Measurements from ENCODE around the gene NPIPB2.
"Not testable (repeated sequence)": the region's sequence is repeated elsewhere in the genome, so short reads cannot be mapped to it uniquely, and the experiment has no call there.

The NPIPB2 gene

GRCh38 chr16:11957591-11958395 lies 15.9 kb upstream of the NPIPB2 start:
- H3K27me3 ChIP-seq (ENCODE audit: low read depth, low read length): peaks cover 5% of the 10 kb centered on the region; the same call in 1 of the 2 replicates
- H3K9ac ChIP-seq (ENCODE audit: low read length): no peak overlapping the region
- H3K79me2 ChIP-seq (ENCODE audit: low read length): no peaks in the 10 kb centered on the region
- H3K4me2 ChIP-seq (ENCODE audit: low read length): no peak overlapping the region
- H3K4me3 ChIP-seq (ENCODE audit: low read length): no peak overlapping the region
- TF ChIP-seq EZH2phosphoT487 (IDR thresholded peaks at IDR 0.05; ENCODE audit: low read depth): no peak
- TF ChIP-seq, protein P1, sequence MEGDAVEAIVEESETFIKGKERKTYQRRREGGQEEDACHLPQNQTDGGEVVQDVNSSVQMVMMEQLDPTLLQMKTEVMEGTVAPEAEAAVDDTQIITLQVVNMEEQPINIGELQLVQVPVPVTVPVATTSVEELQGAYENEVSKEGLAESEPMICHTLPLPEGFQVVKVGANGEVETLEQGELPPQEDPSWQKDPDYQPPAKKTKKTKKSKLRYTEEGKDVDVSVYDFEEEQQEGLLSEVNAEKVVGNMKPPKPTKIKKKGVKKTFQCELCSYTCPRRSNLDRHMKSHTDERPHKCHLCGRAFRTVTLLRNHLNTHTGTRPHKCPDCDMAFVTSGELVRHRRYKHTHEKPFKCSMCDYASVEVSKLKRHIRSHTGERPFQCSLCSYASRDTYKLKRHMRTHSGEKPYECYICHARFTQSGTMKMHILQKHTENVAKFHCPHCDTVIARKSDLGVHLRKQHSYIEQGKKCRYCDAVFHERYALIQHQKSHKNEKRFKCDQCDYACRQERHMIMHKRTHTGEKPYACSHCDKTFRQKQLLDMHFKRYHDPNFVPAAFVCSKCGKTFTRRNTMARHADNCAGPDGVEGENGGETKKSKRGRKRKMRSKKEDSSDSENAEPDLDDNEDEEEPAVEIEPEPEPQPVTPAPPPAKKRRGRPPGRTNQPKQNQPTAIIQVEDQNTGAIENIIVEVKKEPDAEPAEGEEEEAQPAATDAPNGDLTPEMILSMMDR (IDR thresholded peaks at IDR 0.05; ENCODE audit: low read depth, low read length): no peak
- no peaks in the 10 kb centered on the region for H3K9me3 ChIP-seq (ENCODE audit: insufficient read depth, low read length)
- H4K20me1 ChIP-seq (ENCODE audit: insufficient read depth, low read length): no peaks in the 10 kb centered on the region
- no peak overlapping the region for H2AFZ ChIP-seq (ENCODE audit: low read depth, low read length)
- no peaks in the 10 kb centered on the region for H3K36me3 ChIP-seq (replicated peaks; ENCODE audit: low read depth, low read length)
- H3K4me1 ChIP-seq (ENCODE audit: low read length): peaks cover 25% of the 10 kb centered on the region
- no peak overlapping the region for H3K27ac ChIP-seq (ENCODE audit: low read length)

DNA sequence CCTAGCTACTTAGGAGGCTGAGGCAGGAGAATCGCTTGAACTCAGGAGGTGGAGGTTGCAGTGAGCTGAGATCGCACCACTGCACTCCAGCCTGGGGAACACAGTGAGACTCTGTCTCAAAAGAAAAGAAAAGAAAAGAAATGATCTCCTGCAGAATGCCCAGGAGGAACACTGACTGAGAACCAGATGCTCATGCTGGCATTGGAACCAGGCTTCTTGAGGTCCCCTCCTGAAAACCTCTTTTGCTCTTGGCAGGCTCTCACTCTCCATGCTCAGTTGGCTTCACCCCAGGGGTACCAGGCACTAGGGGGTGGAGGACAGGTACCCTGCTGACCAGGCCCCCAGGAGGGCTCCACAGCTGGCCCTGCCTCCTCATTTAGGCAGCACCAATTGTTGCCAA lies 14.7 kb upstream of the NPIPB2 start:
- Histone ChIP-seq H3K79me2 (ENCODE audit: low read length) (no peaks in the 10 kb centered on the region), H3K27me3 (ENCODE audit: low read depth, low read length) (peaks cover 5% of the 10 kb centered on the region; the same call in 1 of the 2 replicates), H3K4me1 (ENCODE audit: low read length) (peaks cover 22% of the 10 kb centered on the region), H2AFZ (ENCODE audit: low read depth, low read length) (no peak overlapping the region), H3K9me3 (ENCODE audit: insufficient read depth, low read length) (no peaks in the 10 kb centered on the region), H3K9ac (ENCODE audit: low read length) (no peak overlapping the region), H4K20me1 (ENCODE audit: insufficient read depth, low read length) (no peaks in the 10 kb centered on the region), H3K4me3 (ENCODE audit: low read length) (no peak overlapping the region), H3K4me2 (ENCODE audit: low read length) (no peak overlapping the region), H3K36me3 (replicated peaks; ENCODE audit: low read depth, low read length) (no peaks in the 10 kb centered on the region), H3K27ac (ENCODE audit: low read length) (no peak overlapping the region)
- TF ChIP-seq, protein P1 (IDR thresholded peaks at IDR 0.05; ENCODE audit: low read depth, low read length): no peak
- no peak for TF ChIP-seq EZH2phosphoT487 (IDR thresholded peaks at IDR 0.05; ENCODE audit: low read depth)

- Histone ChIP-seq H3K27ac (ENCODE audit: low read length) (no peak overlapping the region), H3K4me1 (ENCODE audit: low read length) (peaks cover 23% of the 10 kb centered on the region), H3K9me3 (ENCODE audit: insufficient read depth, low read length) (no peaks in the 10 kb centered on the region), H3K4me3 (ENCODE audit: low read length) (no peak overlapping the region), H4K20me1 (ENCODE audit: insufficient read depth, low read length) (no peaks in the 10 kb centered on the region), H3K27me3 (ENCODE audit: low read depth, low read length) (peaks cover 5% of the 10 kb centered on the region; the same call in 1 of the 2 replicates), H3K4me2 (ENCODE audit: low read length) (no peak overlapping the region), H3K36me3 (replicated peaks; ENCODE audit: low read depth, low read length) (no peaks in the 10 kb centered on the region), H3K79me2 (ENCODE audit: low read length) (no peaks in the 10 kb centered on the region), H3K9ac (ENCODE audit: low read length) (no peak overlapping the region), H2AFZ (ENCODE audit: low read depth, low read length) (no peak overlapping the region)
- no peak for TF ChIP-seq EZH2phosphoT487 (IDR thresholded peaks at IDR 0.05; ENCODE audit: low read depth)
These were observed 13.9 kb upstream of the NPIPB2 start for GRCh38 chr16:11955713-11956123.

GRCh38 chr16:11953576-11953975 lies 11.7 kb upstream of the NPIPB2 start:
- H3K36me3 ChIP-seq (replicated peaks; ENCODE audit: low read depth, low read length); H3K4me3 ChIP-seq (ENCODE audit: low read length); H3K9me3 ChIP-seq (ENCODE audit: insufficient read depth, low read length); H2AFZ ChIP-seq (ENCODE audit: low read depth, low read length); H3K4me2 ChIP-seq (ENCODE audit: low read length); H3K27ac ChIP-seq (ENCODE audit: low read length); H3K9ac ChIP-seq (ENCODE audit: low read length); H3K79me2 ChIP-seq (ENCODE audit: low read length); H4K20me1 ChIP-seq (ENCODE audit: insufficient read depth, low read length): not testable (repeated sequence)
- Histone ChIP-seq H3K27me3 (ENCODE audit: low read depth, low read length) (peaks cover 13% of the 10 kb centered on the region; the same call in 1 of the 2 replicates), H3K4me1 (ENCODE audit: low read length) (peaks cover 15% of the 10 kb centered on the region)

- Histone ChIP-seq H4K20me1 (ENCODE audit: insufficient read depth, low read length) (no peaks in the 10 kb centered on the region), H3K4me3 (ENCODE audit: low read length) (no peak overlapping the region), H3K79me2 (ENCODE audit: low read length) (no peaks in the 10 kb centered on the region), H3K27me3 (ENCODE audit: low read depth, low read length) (peaks cover 15% of the 10 kb centered on the region; the same call in 1 of the 2 replicates), H3K36me3 (replicated peaks; ENCODE audit: low read depth, low read length) (no peaks in the 10 kb centered on the region), H3K9ac (ENCODE audit: low read length) (no peak overlapping the region), H3K4me1 (ENCODE audit: low read length) (peaks cover 18% of the 10 kb centered on the region), H3K27ac (ENCODE audit: low read length) (no peak overlapping the region), H2AFZ (ENCODE audit: low read depth, low read length) (peak overlapping the region; percentile 89), H3K9me3 (ENCODE audit: insufficient read depth, low read length) (no peaks in the 10 kb centered on the region), H3K4me2 (ENCODE audit: low read length) (peak overlapping the region; percentile 43)
- TF ChIP-seq, protein P1 (IDR thresholded peaks at IDR 0.05; ENCODE audit: low read depth, low read length): no peak
- TF ChIP-seq EZH2phosphoT487 (IDR thresholded peaks at IDR 0.05; ENCODE audit: low read depth): no peak
These were observed 8.5 kb upstream of the NPIPB2 start for GRCh38 chr16:11950388-11950787.

All from OCI-LY3 (cell line).